SIG-M5 (cell line): Measurements from ENCODE around the gene ATG101.

Experiments
- DNase-seq: peaks from one replicate; lab custom pipeline; 2025; lab: John Stamatoyannopoulos, UW

Gene ATG101, protein sequence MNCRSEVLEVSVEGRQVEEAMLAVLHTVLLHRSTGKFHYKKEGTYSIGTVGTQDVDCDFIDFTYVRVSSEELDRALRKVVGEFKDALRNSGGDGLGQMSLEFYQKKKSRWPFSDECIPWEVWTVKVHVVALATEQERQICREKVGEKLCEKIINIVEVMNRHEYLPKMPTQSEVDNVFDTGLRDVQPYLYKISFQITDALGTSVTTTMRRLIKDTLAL

DNA sequence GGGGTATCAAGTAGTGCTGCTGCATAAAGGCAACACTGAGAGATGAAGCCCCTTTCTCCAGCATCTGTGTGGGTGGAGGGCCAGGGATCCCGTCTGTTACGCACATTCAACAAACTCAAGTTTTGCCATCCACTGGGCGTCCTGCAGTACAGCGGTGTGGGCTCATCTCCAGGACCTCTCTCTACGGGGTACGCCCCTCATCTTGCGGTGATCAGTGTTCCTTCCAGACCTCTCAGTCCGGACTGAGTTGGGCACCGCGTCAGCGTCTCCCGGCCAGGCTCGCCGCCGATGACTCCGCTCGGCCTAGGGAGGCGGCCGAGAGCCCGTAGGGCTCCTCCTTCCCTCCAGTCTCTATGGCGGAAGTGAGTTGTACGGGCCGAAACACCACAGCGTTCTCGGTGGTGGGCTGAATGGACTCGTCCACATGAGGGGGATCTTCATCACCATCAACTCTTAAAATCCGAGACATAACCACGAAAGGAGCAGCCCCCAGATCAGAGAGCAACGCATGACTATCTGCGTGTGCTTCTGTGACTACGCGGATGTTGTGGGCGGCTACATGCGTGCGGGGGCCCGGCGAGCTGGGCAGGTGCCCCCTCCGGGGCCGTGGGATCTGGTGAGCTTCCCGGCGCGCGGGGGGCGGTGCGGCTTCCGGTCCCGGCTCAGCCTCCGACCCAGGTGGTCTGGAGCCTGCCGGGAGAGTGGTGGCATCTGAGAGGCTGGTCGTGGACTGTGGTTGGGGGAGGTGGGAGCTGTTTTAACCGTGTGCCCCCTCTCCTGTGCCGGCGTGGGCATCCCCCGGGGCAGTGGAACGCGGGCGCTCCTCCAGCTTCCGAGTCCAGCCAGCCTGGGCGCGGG is at the start of gene ATG101:
ATG101 (plus strand) TSS at position 652 of the 858 bp plus-strand sequence. CDS start 3,673 bp downstream, outside the sequence.
- DNase-seq: peak; percentile 84

DNA sequence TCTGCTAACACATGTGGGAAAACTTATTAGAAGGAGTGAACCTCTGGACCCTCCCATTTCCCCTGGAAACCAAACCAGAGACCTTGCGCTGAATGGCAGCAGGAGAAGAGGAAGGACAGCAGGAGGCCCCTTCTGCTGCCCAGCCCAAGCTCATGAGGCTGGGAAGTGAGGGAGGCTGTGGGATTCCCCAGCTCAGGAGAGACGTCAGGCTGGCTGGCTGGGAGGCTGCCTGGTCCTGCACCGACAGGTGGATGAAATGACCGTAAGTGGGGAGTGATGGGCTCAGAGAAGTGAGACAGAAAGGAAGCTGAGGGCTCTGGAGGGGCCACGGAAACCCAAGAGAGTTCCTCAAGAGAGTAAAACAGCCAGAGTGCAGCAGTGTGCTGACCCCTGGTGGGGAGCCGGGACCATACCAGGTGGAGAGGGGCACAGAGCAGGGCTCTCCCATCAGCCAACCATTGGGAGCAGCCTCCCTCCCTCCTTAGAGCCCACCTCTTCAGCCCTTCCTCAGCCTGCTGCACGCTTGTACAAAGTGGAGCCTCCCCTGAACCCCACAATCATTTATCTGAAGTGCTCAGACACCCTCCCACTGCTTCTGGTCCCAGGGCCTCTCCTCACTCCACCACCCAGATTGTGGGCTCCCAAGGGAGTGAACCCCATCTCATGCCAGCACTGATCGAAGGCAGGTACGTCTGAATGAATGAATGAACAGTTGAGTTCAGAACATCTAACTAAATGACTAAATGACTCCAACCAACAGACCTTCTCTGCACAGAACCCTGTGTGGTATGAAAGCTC is 49.0 kb upstream of the ATG101 start:
- DNase-seq: no peak

DNA sequence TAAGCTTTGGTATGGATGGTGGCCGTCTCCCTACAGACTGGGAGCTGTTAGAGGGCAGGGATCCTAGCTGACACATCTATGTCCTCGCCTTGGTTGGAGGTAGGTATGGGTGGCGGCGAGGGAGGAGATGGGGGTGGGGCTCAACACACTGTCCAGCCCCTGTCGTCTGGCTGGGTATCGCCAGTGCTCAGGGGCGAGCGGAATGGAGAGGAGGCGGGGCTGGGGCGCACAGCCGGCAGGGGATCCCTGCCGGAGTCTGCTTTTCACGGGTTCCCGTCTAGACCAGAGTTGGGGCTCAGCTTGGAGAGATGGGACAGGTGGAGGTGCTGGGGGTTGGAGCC is 47.0 kb upstream of the ATG101 start:
- no peak for DNase-seq

DNA sequence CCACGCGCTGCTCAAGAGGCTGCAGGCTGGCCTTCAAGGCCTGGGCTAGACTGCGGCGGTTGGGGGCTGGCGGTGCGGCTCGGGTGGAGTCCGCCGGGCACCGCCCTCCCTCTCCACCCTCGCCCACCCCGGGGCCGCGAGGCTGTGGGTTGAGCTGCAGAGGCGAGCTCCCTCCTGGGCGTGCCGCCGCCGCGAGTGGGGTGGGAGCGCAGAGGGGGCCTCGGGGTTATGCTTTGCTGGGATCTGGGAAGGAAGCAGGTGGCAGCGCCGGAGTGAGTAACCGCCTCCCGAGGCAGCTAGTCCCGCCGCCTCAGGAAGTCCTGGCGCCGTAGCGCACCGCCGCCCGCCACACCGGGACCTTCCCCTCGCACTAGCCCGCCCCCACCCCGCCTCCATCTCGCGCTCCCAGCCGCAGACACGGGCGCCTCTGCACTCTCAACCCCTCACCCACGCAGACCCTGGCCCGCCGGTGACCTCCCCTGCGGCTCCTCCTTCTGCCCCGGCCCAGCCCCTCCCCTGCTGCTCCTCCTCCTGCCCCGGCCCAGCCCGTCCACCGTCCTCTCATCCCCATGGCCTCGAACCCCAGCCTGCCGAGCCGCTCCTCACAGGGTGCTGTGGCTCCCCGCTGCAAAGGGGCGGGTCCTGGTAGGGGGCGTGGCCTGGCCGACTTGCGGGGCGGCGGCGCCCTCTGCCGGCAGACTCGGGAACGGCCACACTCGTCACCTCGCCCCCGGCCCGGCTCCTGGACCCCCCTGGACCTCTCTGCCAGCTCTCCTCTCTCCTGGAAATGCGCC is 46.4 kb upstream of the ATG101 start:
- DNase-seq: no peak

DNA sequence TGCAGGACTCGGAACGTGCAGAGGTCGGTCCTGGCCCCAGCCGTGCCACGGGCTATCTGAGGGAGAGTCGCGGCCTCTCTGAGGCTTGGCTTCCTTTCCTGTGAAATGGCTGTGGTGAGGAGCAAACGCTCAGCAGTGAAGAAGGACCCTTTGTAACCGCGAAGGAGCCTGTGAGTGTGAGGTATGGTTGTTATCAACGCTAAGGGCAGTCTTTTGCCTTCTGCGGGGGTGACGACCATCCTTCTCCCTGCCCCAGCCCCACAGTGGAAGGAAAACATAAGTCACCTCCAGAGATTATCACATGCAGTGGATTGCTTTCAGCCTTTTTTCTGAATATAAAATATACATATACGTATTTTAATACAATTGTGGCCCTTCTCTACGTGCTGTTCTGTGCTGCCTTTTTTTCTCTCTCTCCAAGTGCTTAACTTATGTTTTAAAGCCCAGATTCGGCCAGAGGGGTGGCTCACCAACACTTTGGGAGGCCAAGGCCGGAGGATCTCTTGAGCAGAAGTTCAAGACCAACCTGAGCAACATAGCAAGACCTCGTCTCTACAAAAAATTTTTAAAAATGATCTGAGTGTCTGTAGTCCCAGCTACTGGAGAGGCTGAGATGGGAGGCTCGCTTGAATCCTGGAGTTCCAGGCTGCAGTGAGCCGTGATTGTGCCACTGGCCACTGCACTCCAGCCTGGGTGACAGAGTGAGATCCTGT is 45.6 kb upstream of the ATG101 start:
- no peak for DNase-seq

DNA sequence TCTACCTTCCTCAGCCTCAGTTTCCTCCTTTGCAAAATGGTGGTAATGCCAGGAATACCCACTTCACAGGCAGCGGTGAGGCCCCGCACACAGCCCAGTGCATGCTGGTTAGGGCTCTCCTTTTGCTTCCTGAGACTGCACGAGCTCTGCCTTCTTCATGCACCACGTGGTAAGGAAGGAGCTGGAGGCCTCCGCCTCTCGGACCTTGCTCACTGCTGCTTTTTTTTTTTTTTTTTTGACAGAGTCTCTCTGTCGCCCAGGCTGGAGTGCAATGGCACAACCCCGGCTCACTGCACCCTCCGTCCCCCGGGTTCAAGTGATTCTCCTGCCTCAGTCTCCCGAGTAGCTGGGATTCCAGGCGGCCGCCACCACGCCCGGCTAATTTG is 44.9 kb upstream of the ATG101 start:
- peak; percentile 42 for DNase-seq

DNA sequence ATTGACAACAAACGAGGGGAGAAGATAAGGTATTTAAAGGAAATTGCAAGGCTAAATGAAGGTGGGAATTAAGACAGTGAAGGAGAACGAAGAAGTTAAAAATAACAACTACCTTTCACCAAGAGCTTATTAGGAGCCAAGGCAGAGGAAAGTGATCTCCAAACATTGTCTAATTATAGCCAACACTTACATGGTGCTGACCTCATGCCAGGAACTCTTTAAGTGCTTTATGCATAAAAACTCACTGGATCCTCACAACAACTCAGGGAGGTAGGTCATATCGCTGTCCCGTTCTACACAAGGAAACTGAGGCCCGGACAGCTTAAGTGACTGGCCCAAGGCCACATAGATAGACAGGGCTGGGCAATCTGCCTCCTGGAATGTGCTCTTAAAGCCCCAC is 43.5 kb upstream of the ATG101 start:
- DNase-seq: no peak

DNA sequence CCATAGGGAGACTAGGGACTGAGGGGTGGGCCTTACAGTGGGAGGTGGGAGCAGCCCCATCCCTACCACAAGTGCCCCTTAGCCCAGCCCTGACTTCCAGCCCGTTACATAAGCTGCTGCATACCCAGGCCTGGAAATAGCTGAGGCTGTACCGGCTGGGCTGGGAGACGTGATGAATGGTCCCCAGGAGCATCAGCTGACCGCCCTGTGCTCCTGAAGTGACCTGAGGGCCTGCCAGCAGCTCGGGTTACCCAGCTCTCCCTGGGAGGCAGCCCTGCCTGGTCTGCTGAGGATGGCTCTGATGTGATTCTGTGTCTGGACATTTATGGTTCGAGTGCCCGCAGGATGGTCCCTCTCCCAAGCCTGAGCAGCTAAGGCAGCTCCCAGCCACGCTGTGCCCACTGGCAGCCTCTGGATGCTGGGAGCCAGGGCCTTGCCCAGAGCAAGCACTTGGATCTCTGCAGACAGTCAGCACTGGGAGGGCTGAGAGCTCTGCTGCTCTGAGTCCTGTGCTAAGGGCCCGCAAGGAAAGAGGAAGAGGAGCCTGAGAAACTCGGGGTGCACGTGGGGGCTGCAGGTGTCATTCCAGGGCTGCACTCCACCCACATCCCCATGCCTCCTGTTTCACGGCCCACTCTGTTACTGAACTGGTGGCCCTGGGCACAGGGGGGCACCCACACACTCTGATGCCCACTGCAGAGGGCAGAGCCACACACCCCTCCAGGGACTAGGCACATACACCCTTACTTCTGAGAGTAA is 42.5 kb upstream of the ATG101 start:
- no peak for DNase-seq

DNA sequence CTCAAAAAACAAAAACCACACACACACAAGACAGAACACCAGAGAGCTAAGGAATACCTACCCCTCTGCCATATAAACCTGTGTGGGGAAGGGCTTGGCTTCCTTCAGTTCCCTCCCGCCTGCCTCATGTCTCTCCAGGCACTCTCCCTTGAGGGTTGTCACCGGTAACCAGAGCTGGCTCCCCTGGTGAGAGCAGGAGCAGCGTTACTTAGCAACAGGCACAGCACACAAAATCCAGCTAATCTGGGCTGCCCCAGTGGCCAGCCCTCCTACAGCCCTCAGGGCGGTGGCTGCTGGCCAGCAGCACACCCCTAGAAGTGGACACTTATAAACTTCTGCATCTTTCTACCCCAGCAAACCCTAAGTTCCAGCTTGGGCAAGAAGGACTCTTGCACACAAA is 40.1 kb upstream of the ATG101 start:
- DNase-seq: no peak

DNA sequence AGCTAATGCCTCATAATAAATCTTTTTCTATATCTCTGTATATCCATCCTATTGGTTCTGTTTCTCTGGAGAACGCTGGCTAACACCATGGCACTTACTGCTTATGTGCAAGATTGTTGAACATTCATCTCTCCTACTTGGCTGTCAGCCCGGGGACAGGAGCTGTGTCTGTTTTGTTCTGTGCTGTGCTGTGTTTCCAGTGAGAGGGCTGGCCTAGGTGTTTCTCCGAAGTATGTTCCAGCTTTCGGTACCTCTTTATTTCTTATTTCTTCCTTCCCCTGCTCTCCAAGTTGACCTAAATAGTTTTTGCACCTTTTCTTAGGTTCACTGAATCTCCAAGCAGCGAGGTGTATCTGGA is 37.4 kb upstream of the ATG101 start:
- DNase-seq: no peak

DNA sequence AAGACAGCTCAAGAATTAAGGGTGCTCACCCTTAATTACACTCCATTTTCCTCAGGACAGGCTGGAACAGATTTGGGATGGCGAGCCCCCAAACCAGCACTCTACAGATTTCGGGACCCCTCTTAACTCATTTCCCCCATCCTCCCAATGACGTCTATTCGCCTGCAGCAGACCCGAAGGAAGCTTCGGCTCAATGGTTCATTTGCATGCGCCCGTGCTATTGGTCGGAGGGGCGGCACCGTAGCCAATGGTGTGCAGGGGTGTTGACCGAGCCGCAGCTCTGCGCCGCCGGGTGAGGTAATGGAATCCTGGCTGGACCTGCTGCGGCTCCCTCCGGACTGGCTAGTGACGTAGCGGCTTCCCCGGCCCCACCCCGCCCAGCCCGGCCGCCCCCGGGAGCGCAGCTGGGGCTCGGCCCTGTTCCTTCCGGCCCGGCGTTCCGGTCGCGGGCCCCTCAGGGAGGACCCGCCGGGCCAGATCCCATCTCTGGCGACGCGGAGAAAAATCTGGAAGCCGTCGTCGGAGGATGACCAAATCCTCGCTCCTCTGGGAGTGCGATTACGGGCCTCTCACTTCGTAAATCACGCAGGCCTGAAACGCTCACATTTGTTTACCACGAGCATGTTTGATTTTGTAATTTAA is 36.9 kb upstream of the ATG101 start:
- DNase-seq: peak; percentile 77

DNA sequence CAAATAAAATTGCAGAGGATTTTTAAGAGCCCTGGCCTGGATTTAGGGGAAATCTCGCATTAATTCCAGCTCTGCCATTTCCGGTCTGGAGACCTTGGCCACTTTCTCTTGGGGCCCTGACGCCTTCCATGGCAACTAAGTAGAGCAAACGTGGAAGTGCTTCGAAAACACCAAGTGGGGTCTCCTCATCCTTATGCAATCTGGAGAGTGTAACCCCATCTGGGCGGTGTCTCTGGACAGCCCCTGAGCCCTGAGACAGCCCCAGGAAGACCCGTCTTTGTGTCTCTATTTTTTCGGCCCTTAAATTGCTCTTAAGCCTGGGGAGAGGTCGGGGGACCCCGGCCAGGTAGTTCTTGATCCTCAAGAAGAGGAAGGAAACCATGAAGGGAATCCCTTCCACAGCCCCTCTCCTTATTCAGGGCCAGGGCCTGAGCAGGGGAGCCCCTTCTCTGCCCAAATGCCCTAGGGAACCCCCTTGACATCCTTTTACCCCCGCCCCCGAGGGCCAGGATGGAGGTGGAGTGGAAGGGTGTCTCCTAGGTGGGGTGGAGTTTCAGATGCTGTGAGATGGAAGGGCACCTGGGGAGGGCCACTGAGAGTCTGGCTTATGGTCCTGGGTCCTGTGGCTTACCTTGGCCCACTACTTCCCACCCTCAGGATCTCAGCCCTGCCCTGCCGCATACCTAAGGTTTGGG is 36.2 kb upstream of the ATG101 start:
- DNase-seq: no peak

DNA sequence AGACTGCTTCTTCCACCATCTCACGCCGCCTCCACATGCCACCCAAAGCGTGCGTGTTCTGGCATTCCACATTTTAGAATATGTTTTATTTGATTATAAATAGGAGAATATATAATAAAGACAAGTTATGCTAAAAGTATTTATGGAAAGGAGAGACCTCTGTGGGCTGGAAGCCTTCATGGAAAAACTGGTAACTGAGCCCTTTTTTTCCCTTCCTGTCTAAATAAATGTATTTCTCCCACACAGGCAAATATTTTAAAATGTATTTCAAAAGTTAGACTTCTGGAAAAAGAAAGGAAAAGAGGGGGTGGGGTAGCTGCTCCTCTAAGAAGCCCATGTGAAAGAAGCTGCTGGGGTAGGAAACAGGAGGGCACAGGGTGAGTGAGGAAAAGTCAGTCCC is 34.6 kb upstream of the ATG101 start:
- no peak for DNase-seq

DNA sequence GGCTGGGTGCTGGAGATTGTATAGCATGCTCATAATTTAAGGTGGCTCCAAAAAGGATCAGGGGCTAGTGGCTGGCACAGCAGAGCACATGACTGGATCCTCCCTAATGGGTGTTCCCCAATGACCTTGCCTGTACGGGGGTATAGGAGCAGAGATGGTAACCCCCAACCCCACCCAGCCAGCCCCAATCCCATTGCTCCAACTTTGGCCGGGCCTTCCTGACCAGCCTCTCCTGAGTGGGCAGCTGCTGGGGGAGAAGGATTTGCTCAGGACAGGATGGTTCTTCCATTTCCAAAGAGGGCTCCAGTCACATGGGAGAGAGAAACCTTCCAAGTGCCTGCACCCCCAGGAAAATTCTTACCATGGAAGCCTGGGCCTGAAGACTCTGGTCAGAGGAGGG is 33.9 kb upstream of the ATG101 start:
- DNase-seq: no peak

DNA sequence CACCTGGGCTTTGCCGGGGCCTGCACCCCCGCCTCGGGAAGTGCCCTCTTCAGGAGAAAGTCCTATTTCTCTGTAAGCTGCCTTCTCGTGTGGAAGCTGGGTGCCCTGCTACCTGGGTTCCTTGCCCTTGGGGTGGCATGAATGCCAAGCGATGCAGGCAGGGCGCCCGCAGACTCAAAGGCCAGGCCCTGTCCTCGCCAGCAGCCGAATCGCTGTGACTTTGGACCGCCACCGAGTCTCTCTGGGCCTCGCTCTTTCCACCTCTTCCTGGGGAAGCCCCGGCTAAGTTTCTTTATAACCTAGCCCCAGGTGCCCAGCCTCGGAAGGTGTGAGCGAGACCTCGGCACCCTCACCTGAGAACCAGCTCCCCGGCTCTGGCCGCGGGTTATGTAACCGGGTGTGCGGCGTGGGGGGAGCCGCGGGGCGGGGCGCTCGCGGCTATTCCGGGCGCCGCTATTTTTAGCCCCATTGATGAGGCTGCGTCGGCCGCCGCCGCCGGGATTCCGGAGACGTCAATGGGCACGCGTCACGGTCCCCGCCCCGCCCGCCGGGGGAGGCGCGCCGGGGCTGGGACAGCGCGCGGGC is 33.1 kb upstream of the ATG101 start:
- DNase-seq: no peak

DNA sequence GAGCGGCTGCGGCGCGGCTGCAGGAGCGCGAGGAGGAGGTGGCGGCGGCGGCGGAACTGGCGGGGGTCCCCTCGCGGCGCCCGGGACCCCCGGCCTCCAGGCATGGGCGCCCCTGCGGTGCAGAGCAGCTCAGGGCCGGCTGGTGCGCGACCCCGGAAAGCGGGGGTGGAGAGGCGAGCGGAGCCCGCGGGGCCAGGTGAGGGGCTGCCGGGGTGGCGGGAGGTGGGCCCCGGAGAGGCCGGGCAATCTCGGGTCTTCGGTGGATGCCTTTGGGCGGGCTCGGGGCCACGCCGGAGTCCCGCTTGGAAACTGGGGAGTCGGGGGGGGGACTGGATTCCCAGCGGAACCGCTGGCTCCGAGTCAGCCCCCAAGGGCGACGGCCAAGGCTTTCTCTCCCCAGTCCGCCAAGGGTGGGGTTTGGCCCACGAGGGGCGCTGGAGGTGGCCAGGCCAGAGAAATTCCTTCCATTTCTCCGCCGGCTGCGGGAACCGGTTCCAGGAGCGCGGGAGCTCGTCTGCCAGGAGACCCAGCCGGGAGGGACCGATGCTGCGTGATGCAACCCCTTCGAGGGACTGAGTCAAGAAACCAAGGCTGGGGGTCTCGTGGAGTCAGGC is 32.4 kb upstream of the ATG101 start:
- DNase-seq: no peak

DNA sequence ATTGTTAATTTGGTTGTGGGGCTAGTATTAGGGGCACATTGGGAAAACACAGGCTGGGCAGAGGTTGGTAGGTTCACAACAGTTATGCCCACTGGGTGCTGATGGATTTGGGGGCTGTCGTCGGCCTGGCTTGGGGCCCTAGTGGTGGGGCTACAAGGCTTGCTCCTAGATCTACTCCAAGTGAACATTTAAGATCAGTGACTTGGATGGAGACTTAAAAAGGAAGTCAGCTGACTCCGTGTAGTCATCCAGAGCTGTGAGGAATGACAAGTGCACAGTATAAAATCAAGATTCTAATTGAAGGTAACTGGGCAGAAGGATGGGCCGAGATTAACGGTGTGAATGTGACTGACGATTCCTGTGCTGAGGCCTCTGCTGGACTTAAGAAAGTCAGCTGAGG is 31.3 kb upstream of the ATG101 start:
- no peak for DNase-seq

DNA sequence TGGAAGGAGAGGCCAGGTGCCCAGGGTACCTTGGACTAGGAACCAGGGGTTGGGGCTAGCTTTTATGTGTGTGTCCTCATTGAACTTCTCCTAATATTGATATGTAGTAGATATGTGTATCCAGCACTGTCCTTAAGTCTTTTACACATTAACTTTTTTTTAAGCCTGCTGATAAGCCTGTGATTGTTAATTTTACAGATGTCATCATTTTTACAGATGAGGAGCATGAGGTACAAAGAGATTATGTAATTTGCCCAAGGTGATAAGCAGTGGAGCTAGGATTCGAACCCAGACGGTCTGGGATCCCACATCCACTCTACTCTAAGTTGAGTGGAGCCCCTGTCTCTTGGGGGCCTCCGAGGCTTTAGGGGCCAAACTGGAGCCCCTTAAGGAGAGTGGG is 28.7 kb upstream of the ATG101 start:
- DNase-seq: no peak

DNA sequence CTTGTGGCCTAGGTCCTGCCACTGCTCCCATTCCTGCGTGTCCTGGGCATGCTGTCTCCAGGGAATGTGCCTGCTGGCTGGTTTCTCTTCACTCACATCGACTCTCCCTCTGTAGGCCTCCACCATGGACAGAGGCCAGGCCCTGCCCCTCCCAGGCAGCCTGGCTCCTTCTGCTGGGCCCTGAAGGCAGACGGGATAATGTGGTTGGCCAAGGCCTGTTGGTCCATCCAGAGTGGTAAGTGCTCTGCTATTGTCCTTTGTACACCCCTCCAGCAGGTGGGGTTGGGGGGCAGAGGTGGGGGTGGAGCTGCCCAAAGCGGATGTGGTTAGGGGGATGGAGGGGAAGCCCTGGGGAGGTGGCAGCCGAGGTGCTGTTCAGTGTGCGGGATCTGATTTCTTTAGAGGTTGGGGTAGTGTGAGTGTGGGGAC is 28.1 kb upstream of the ATG101 start:
- DNase-seq: no peak
